ENCODE data around the gene RTL3.

Gene RTL3

DNA sequence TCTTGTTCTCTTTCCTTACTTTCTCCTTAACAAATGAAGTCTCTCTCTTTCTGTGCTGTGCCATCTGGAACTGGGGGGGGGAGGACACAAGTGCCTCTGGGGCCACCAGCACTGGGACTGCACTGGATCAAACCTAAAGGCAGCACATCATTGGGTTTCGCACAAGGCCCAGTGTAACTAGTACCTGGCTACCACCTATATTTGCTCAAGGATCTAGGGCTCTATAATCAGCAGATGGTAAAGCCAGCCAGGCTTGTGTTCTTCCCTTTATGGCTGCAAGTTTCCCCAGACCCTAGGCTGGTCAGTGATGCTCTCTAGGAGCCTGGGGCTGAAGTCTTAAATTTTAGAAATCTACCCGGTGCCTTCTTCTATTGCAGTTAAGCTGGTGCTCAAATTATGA is 40.1 kb downstream of the RTL3 start:
- no peak for DNase-seq (ENCODE audit: low read depth)

- no peak for DNase-seq (ENCODE audit: low read depth)
These were observed 44.9 kb downstream of the RTL3 start for GRCh38 chrX:78614264-78614663.

Data from stimulated activated CD8-positive, alpha-beta memory T cell treated with anti-CD3 and anti-CD28 coated beads, Interleukin-12 subunit alpha, Interleukin-12 subunit beta, amount 100 ng/mL, for 4 hours (primary cell).